ENCODE data around the gene PPARG.

Gene PPARG

GRCh38 chr3:12345584-12346494, 57.0 kb downstream of the PPARG start:
- Histone ChIP-seq H3K4me3 (ENCODE audit: low read length) (no peak overlapping the region), H3K79me2 (ENCODE audit: control insufficient read depth, low read length) (no peaks in the 10 kb centered on the region), H3K27me3 (ENCODE audit: control insufficient read depth, low read length) (peaks cover 15% of the 10 kb centered on the region; the same call in 1 of the 2 replicates), H3K27ac (ENCODE audit: low read depth, low read length) (no peak overlapping the region), H3K4me2 (ENCODE audit: low read length) (no peak overlapping the region), H4K20me1 (ENCODE audit: control insufficient read depth, insufficient read depth, low read depth, low read length) (no peaks in the 10 kb centered on the region), H3K4me1 (ENCODE audit: control insufficient read depth, low read length) (no peaks in the 10 kb centered on the region), H3F3A (ENCODE audit: control insufficient read depth, insufficient read depth) (no peaks in the 10 kb centered on the region), H3K9me3 (ENCODE audit: control insufficient read depth, insufficient read depth, low read length) (no peaks in the 10 kb centered on the region), H3K36me3 (ENCODE audit: control insufficient read depth, low read length) (no peaks in the 10 kb centered on the region), H3K9me2 (replicated peaks; ENCODE audit: control insufficient read depth, low read length) (no peaks in the 10 kb centered on the region)
- TF ChIP-seq CTCF (IDR thresholded peaks at IDR 0.05; ENCODE audit: low read depth, low read length, poor library complexity, severe bottlenecking) (no peak), EZH2phosphoT487 (IDR thresholded peaks at IDR 0.05; ENCODE audit: borderline replicate concordance, low read length) (no peak)

GRCh38 chr3:12347301-12347700, 58.4 kb downstream of the PPARG start:
- H3K36me3 ChIP-seq (ENCODE audit: control insufficient read depth, low read length) = no peaks in the 10 kb centered on the region

GRCh38 chr3:12349895-12350811, 61.3 kb downstream of the PPARG start:
- no peaks in the 10 kb centered on the region for H3F3A ChIP-seq (ENCODE audit: control insufficient read depth, insufficient read depth)
- H3K4me1 ChIP-seq (ENCODE audit: control insufficient read depth, low read length) = no peaks in the 10 kb centered on the region
- no peaks in the 10 kb centered on the region for H3K9me3 ChIP-seq (ENCODE audit: control insufficient read depth, insufficient read depth, low read length)
- H4K20me1 ChIP-seq (ENCODE audit: control insufficient read depth, insufficient read depth, low read depth, low read length) = no peaks in the 10 kb centered on the region
- peaks cover 33% of the 10 kb centered on the region for H3K27me3 ChIP-seq (ENCODE audit: control insufficient read depth, low read length)
- H3K9me2 ChIP-seq (replicated peaks; ENCODE audit: control insufficient read depth, low read length) = no peaks in the 10 kb centered on the region
- no peak overlapping the region for H3K4me3 ChIP-seq (ENCODE audit: low read length)
- no peaks in the 10 kb centered on the region for H3K79me2 ChIP-seq (ENCODE audit: control insufficient read depth, low read length)
- no peak overlapping the region for H3K4me2 ChIP-seq (ENCODE audit: low read length)
- TF ChIP-seq CTCF (IDR thresholded peaks at IDR 0.05; ENCODE audit: low read depth, low read length, poor library complexity, severe bottlenecking) (no peak), EZH2phosphoT487 (IDR thresholded peaks at IDR 0.05; ENCODE audit: borderline replicate concordance, low read length) (no peak)
- H3K27ac ChIP-seq (ENCODE audit: low read depth, low read length) = no peak overlapping the region
- H3K36me3 ChIP-seq (ENCODE audit: control insufficient read depth, low read length) = no peaks in the 10 kb centered on the region

More at GRCh38 chr3:12347301-12347700, 58.4 kb downstream of the PPARG start:
- no peak for TF ChIP-seq CTCF (IDR thresholded peaks at IDR 0.05; ENCODE audit: low read depth, low read length, poor library complexity, severe bottlenecking)
- TF ChIP-seq EZH2phosphoT487 (IDR thresholded peaks at IDR 0.05; ENCODE audit: borderline replicate concordance, low read length) = no peak
- H3K27ac ChIP-seq (ENCODE audit: low read depth, low read length) = no peak overlapping the region
- H3F3A ChIP-seq (ENCODE audit: control insufficient read depth, insufficient read depth) = no peaks in the 10 kb centered on the region
- H3K9me2 ChIP-seq (replicated peaks; ENCODE audit: control insufficient read depth, low read length) = no peaks in the 10 kb centered on the region
- H3K4me3 ChIP-seq (ENCODE audit: low read length) = no peak overlapping the region
- H3K4me1 ChIP-seq (ENCODE audit: control insufficient read depth, low read length) = no peaks in the 10 kb centered on the region
- H3K79me2 ChIP-seq (ENCODE audit: control insufficient read depth, low read length) = no peaks in the 10 kb centered on the region
- no peaks in the 10 kb centered on the region for H4K20me1 ChIP-seq (ENCODE audit: control insufficient read depth, insufficient read depth, low read depth, low read length)
- peaks cover 27% of the 10 kb centered on the region for H3K27me3 ChIP-seq (ENCODE audit: control insufficient read depth, low read length)
- H3K9me3 ChIP-seq (ENCODE audit: control insufficient read depth, insufficient read depth, low read length) = no peaks in the 10 kb centered on the region
- H3K4me2 ChIP-seq (ENCODE audit: low read length) = no peak overlapping the region

Data from DOHH2 (cell line).